HG02588 (cell line): Measurements from ENCODE around the gene OBSCN.
"Not testable (repeated sequence)": the region's sequence is repeated elsewhere in the genome, so short reads cannot be mapped to it uniquely, and the experiment has no call there.

ENCODE experiments used
- ATAC-seq: cut with Tn5 transposase; IDR thresholded peaks from one replicate; pipeline ENCODE4 v1.9.1; 2021; ENCODE audit warnings: mild to moderate bottlenecking, moderate library complexity; ENCODE audit not compliant: unreplicated experiment

Gene OBSCN

DNA sequence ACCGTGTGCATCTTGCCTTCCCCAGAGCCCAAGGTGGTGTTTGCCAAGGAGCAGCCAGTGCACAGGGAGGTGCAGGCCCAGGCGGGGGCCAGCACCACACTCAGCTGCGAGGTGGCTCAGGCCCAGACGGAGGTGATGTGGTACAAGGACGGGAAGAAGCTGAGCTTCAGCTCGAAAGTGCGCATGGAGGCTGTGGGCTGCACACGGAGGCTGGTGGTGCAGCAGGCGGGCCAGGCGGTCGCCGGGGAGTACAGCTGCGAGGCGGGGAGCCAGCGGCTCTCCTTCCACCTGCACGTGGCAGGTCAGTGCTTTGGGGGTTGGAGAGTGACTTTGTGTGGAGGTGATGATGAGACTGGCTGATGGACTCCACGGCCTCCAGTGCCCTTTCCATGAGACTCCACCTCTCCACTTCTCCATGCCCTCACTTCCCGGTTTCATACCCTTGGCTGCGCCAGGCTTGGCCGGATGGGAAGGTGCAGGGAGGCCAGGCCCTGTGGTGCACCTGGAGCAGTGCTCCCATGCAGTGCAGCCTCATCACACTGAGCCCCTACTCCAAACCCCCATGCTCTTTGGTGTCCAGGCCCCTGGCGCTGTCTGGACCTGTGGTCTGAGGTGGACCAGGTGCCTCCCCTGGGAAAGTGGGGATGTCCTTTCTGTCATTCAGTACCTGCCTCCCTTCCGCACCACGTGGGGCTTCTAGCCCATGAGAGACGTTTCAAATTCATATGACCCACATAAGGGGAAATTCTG lies 49.0 kb downstream of the OBSCN start:
- no peak for ATAC-seq

DNA sequence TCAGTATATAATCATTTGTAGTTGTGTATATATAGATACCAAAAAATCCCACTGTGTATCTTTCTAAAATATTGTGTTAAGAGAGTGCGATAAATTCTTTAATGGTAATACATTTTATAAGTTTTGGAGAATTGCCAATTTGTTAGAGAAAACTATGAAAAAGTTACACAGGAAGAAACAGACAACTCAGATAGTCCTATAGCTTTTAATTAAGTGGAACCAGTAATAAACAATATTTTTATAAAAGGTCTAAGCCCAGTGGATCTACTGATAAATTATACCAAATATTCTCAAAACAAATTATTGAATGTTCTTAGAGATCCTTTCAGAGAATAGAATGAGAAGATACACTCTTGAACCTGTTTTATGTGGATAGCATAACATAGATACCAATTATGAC lies 50.6 kb downstream of the OBSCN start:
- ATAC-seq = no peak

DNA sequence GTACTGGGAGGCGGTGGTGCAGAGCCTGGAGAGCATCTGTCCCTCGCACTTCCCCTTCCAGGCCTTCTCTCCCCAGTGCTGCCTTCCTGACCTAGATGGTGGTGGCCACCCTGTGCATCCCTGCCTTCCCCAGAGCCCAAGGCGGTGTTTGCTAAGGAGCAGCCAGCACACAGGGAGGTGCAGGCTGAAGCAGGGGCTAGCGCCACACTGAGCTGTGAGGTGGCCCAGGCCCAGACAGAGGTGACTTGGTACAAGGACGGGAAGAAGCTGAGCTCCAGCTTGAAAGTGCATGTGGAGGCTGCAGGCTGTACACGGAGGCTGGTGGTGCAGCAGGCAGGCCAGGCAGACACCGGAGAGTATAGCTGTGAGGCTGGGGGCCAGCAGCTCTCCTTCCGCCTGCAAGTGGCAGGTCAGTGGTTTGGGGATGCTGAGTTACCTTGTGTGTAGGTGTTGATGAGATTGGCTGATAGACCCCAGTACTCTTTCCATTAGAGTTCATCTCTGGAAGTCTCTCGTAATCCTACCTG lies 51.6 kb downstream of the OBSCN start:
- ATAC-seq = no peak

DNA sequence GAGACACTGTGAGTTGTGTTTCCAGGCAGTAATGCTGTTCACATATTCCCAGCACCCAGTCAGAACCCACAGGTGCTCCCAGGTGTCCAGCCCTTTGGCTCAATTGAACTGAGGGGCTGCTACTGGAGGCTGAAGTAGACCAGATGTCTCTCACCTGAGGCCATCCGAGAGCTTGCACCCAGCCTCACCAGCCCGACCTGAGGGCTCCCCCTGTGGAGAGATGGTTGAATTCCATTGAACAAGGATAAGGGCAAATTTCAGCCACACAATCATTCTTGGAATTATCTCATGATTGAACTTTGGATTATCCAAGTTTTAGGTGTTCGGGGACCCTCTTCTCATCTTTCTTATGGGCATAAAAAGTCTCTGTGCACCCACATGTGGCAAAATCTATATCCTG lies 52.1 kb downstream of the OBSCN start:
- no peak for ATAC-seq

DNA sequence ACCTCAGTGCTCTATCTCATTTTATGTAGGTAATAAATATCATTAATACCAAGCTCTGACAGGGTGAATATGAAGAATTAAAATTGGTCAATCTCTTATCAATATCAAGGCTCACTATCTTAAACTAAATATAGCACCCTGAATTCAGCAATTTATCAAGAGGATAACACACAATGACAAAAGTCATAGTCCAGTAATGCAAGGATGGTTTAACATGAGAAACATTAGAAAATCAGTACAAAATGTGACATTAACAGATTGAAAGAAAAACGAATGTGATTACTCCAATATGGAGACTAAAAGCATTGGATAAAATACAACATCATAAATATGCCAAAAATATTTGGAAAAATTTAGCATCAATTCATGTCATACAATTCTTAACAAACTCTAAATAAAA lies 53.9 kb downstream of the OBSCN start:
- ATAC-seq = no peak

DNA sequence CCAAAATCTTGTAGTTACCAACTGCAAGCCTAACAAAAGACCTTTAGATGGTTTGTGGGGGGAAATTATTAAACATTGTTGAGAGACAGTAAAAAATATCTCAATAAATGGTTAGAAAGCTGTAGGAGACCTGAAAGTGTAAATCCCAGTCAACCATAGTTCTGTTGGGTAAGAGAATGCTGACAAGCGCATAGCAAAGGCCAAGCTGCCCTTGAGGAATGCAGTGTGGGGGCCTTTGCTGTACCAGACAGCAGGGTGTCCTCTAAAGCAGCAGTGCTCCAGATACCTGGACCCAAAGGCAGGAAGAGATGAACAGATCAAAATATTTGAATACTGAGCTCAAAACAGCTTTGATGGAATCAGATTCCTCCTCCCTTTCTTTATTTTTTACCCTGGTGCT lies 54.6 kb downstream of the OBSCN start:
- ATAC-seq = no peak

DNA sequence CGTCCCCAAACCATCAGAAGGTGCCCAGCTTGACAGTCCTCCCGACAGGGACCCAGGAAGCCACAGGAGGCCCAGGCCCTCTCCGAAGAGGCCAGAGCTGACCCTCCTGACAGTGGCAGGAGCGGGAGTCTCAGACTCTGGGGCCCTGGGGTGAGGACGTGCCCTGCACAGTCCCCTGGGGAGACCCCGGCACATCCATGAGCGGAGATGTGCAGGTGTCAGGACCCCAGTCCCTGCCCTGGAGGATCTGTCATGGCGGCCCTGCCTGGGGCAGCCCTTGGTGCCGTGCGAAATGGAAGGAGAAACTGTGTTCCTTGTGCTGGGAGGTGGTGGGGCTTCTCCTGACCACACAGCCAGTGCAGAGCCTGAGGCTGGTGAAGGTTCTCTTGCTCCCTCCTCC lies 55.8 kb downstream of the OBSCN start:
- ATAC-seq = no peak

DNA sequence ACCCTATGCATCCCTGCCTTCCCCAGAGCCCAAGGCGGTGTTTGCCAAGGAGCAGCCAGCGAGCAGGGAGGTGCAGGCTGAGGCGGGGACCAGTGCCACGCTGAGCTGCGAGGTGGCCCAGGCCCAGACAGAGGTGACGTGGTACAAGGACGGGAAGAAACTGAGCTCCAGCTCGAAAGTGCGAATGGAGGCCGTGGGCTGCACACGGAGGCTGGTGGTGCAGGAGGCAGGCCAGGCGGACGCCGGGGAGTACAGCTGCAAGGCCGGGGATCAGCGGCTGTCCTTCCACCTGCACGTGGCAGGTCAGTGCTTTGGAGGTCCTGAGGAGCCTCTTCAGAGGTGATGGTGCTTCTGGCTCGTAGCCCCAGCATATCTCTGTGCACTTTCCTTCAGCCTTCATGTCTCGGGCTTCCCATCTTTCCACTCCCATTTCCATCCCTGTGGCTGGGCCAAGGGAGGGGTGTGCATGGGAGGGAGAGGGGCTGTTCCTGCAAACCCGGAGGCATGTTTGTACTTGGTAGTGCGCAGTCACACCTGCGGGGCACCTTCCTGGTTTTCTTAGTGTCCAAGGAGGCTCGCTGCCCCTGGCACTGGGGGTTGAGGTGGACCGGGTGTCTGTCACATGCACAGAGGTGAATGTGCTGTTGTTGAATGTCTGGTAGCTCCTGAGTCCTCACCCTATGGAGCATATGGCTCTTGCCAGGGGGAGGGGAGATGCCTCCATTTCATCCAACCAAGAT lies 56.4 kb downstream of the OBSCN start:
- no peak for ATAC-seq

DNA sequence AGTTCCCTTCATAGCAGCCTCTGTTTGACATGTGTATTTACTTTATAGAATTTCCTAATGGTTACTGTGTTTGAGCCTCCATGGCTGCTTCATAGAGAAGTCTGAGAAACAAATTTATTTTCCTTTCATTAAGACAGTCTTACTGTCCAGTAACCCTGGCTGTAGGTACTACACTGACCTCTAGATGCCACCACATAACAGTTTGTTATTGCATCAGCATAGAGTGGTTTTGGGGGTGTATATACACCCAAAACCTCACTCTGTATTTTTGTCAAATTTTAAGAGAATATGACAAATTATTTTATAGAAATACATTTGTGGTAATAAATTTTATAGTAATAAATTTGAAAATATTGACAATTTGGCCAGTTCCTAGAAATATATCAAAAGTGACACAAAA lies 57.3 kb downstream of the OBSCN start:
- ATAC-seq = no peak

DNA sequence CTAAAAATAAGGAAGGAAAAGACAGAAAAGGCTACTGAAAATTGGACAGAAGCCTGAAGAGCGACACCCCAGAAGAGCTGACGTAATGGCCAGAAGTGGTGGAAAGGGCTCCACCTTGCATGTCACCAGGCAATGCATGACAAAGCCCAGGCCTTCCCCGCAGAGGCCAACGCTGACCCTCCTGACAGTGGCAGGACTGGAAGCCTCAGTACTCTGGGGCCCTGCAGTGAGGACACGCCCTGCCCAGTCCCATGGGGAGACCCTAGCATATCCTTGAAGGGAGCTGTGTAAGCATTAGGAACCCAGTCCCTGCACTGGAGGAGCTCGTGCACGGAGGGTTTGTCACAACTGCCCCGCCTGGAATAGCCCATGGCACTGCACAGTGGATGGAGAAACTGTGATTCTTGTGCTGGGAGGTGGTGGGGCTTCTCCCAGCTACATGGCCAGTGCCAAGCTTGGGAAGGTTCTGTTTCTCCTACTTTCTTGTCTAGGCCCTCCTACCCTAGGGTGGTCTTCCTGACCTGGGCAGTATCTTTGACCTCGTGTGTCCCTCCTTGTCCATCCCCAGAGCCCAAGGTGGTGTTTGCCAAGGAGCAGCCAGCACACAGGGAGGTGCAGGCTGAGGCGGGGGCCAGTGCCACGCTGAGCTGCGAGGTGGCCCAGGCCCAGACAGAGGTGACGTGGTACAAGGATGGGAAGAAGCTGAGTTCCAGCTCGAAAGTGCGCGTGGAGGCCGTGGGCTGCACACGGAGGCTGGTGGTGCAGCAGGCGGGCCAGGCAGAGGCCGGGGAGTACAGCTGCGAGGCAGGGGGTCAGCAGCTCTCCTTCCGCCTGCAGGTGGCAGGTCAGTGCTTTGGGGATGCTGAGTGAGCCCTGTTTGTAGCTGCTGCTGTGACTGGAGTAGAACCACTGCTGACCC lies 60.4 kb downstream of the OBSCN start:
- ATAC-seq = no peak

DNA sequence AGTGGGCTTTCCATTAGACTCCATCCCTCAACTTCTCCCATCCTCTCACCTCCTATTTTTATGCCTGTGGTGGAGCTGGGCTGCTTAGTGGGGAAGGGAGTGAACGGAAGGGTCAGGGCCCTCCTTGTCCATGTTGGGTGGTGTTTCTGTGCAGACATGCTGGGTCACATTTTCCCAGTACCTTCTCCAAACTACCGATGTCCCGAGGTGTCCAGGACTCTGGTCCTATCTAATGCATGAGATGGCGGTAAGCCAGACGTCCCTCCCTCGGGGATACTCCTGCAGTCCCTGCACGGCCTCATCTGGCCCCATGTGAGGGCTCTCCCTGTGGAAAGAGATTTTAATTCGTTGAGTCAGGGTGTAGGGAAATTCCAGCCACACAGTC lies 61.0 kb downstream of the OBSCN start:
- ATAC-seq = no peak

DNA sequence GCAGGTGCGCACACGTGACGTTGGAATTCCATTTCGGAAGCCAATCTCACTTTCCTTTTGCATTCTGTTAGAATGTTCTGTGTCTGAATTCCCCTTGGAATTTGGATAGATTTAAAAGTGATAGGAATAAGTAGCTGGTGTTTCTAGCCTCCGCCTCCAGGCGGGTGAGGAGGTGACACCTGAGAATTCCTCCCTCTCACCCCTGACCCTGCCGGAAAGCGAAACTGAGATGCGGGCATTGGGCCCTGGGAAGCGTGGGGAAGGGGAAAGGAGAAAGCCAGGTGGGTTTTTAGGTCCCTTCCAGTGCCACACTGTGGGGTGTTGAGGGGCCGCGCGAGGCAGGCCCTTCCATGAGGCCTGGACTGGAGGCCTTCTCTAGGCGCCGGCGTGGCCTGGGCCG lies 61.6 kb downstream of the OBSCN start:
- ATAC-seq = not testable (repeated sequence)

DNA sequence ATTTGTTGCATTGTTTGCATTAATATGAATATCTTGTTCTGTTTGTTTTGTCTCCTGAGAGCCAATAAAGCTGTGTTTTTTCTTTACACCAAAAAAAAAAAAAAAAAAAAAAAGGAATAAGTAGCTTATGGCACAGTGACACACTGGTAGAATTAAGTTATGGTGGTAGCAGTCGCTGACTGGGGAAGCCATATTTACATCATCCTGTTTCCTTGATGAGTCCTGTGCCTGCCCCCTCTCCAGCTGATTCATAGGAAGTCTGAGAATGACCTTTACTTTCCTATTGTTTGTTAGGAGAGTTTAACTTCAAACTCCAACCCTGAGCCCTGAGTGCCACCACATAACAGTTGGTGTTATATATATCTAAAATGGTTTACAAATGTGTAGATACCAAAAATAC lies 62.2 kb downstream of the OBSCN start:
- ATAC-seq = no peak

DNA sequence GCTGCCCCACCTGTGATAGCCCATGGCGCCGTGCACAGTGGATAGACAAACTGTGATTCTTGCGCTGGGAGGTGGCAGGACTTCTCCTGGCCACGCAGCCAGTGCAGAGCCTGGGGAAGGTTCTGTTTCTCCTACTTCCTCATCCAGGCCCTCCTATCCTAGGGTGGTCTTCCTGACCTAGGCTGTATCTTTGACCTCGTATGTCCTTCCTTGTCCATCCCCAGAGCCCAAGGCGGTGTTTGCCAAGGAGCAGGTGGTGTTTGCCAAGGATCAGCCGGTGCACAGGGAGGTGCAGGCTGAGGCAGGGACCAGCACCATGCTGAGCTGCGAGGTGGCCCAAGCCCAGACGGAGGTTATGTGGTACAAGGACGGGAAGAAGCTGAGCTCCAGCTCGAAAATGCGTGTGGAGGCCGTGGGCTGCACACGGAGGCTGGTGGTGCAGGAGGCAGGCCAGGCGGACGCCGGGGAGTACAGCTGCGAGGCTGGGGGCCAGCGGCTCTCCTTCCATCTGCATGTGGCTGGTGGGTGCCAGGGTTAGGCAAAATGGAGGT lies 63.9 kb downstream of the OBSCN start:
- no peak for ATAC-seq

DNA sequence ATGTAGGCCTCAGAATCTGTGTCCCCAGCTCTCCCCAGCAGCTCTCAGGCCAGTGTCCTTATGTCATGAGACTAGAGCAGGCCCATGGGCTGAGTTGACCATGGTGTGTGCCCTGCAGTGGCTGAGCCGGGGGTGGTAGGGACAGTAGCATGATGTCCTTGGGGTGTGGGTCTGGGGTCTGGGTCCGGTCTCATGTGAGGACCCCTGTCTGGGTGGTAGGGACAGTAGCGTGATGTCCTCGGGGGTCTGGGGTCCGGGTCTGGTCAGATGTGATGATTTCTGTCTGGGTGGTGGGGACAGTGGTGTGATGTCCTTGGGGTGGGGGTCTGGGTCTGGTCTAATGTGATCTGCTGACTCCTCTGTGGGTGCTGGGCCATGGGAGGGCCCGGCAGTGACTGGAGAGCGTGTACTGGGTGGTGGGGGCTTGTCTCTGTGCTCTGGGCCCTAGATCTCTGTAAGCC lies 64.5 kb downstream of the OBSCN start:
- no peak for ATAC-seq

DNA sequence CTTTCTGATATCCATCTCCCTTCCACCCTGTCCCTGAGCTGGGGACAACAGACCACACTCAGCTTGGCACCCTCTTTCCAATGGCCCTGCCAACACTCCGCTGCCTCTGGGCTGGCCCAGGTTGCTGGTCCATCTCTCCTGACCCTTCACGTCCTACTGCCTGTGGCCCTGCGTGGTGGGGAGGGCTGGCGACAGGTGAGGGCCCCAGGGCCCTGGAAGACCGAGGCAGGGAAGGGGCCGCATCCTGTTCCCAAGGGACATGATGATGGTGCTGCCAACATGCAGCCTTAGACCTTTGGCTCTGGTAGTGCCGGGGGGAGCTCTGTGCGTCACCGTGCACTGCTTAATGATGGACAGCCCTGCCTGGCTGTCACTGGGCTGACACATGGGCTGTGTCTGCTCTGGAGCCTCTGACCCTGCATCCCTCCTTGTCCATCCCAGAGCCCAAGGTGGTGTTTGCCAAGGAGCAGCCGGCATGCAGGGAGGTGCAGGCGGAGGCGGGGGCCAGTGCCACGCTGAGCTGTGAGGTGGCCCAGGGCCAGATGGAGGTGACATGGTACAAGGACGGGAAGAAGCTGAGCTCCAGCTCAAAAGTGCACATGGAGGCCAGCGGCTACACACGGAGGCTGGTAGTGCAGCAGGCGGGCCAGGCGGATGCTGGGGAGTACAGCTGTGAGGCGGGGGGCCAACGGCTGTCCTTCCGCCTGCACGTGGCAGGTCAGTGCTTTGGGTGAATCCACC lies 65.2 kb downstream of the OBSCN start:
- no peak for ATAC-seq

DNA sequence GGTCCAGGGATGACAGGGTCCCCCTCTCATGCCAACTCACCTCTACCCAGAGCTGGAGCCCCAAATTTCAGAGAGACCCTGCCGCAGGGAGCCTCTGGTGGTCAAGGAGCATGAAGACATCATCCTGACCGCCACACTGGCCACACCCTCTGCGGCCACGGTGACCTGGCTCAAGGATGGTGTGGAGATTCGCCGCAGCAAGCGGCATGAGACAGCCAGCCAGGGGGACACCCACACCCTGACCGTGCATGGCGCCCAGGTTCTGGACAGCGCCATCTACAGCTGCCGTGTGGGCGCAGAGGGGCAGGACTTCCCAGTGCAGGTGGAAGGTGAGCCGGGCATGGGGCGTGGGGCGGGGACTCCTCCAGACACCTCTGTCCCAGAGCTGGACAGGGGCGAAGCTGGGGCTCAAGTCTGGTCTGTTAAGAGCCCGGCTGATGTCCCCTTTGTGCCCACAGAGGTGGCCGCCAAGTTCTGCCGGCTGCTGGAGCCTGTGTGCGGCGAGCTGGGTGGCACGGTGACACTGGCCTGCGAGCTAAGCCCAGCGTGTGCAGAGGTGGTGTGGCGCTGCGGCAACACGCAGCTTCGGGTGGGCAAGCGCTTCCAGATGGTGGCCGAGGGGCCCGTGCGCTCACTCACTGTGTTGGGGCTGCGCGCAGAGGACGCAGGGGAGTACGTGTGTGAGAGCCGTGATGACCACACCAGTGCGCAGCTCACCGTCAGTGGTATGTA lies 66.0 kb downstream of the OBSCN start:
- ATAC-seq = no peak

DNA sequence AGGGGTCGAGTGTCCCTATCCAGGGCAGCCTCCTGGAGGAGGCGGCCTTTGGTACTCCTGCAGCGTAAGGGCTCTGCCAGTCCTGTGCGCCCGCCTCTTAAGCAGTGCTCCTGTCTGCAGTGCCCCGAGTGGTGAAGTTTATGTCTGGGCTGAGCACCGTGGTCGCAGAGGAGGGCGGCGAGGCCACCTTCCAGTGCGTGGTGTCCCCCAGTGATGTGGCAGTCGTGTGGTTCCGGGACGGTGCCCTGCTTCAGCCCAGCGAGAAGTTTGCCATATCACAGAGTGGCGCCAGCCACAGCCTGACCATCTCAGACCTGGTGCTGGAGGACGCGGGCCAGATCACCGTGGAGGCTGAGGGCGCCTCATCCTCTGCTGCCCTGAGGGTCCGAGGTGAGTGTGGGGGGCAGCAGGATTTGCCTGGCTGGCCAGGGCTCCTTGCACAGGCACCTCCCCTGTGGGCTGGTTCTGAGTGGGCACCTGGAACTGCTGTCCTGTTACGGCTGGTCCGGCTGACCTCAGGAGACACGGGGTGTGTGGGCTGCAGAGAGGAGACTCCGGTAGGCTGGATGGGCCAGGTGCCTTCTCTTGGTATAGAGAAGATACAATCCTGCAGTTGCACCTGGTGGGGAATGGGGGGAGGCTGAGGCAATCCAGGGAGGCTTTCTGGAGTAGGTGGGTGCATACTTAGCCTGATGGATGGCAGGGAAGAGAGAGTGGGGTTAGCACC lies 66.8 kb downstream of the OBSCN start:
- no peak for ATAC-seq

DNA sequence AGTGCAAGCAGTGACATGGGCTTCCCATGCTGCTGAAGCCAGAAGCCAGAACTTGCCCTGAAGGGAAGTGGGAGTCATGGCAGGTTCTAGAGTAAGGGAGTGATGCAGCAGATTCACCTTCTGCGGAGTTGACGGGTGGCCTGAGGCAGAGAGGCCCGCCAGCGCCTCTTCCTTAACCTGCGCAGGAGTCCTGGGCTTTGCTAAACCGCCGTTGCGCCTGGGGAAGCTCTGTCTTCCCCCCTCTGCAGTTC lies 67.3 kb downstream of the OBSCN start:
- ATAC-seq = no peak
